Activated T-helper 17 cell treated with anti-CD3 and anti-CD28 coated beads, Interleukin-2, amount 50 U/mL, for 72 hours (primary cell): ENCODE data around the gene SRCIN1. TPM values are rescaled to one million over a fixed set of nuclear protein-coding genes. Genes with fewer than 3 reads are reported as not detected.

Source experiments
- ATAC-seq: fragments of 150-1000 bp; cut with Tn5 transposase; replicated peaks from 2 replicates; pipeline ENCODE4 v1.10.0; 2021; ENCODE audit warnings: mild to moderate bottlenecking, moderate library complexity
- H3K27ac Mint-ChIP-seq: one replicate; pipeline ENCODE4 v1.8.0; 2022; ENCODE audit warnings: mixed read lengths
- H3K27me3 Mint-ChIP-seq: one replicate; pipeline ENCODE4 v1.8.0; 2022; ENCODE audit warnings: mixed read lengths
- H3K36me3 Mint-ChIP-seq: one replicate; pipeline ENCODE4 v1.8.0; 2022; ENCODE audit warnings: low read depth, mild to moderate bottlenecking, mixed read lengths
- H3K4me1 Mint-ChIP-seq: one replicate; pipeline ENCODE4 v1.8.0; 2022; ENCODE audit warnings: mixed read lengths
- H3K4me3 Mint-ChIP-seq: one replicate; pipeline ENCODE4 v1.8.0; 2022; ENCODE audit warnings: mild to moderate bottlenecking, mixed read lengths
- H3K9me3 Mint-ChIP-seq: one replicate; pipeline ENCODE4 v1.8.0; 2022; ENCODE audit warnings: mixed read lengths
- total RNA-seq, 2 donors: library from RNA; stranded (reverse); gene quantifications; one replicate each; pipeline ENCODE4 v1.2.3, GENCODE V29; 2022

The SRCIN1 gene
- total RNA-seq, 2 donors from 2014 or later = 0.71 TPM; not detected in 1

DNA sequence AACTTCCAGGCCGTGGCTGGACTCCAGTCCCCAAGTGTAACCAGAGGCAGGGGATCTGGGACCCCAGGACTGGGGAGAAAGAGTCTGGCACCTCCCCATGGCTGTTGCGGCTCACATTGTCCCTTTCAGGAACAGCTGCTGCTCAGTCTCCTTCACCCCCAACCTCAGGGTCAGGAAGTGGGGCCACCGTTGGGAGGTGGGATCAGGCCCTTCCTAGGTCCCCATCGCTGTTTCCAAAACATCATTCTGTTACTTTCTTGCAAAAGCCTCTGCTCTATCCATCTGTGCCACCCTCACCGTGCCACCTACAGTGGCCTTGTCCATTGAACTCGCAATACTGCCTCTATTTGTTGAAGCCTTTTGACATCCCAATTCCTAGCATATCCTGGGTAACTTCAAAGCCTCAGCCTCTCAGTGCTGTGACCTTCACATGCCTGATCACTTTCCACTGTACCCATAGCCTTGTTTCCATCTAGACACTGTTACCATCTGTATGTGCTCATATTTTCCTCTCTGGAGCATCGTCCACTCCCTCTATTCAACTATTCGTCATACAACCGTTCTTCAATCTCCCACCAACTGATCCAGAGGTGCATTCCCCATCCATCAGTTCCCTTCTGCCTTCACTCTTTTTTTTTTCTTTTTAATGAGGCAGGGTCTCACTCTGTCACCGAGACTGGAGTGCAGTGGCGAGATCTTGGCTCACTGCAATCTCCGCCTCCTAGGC lies 15.0 kb upstream of the SRCIN1 start:
- Mint-ChIP-seq H3K9me3 (no peaks in the 10 kb centered on the region), H3K27me3 (peaks cover 26% of the 10 kb centered on the region), H3K36me3 (no peaks in the 10 kb centered on the region), H3K4me1 (no peaks in the 10 kb centered on the region), H3K4me3 (no peak overlapping the region), H3K27ac (no peak overlapping the region)
- ATAC-seq = no peak

DNA sequence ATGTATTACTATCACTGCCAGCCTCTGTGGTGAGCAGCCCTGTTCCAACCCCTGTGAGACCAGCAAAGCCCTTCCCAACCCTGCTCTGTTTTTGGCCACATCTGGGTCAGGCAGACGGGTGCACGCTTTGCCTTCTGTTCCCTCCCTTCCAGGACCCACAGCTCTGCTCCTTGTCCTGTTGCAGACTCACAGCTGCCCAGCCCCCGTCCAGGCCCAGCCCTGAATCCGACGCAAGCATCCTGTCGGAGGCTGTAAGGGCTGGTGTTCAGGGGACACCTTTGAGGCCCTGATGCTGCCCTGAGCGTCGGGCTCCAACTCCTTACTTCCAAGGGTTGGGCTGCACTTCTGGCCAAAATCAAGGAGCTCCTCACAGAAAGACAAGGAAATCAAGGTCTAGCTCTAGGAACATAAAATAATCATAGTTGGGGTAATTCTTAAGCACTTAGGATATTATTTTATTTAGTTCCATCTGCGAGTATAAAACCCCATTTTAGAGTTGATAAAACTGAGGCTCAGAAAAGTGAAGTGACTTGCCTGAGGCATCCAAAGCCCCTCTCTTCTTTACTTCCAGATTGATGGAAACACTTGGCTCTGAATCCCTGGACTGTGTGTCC lies 14.3 kb upstream of the SRCIN1 start:
- H3K36me3 Mint-ChIP-seq = no peaks in the 10 kb centered on the region
- no peaks in the 10 kb centered on the region for H3K4me1 Mint-ChIP-seq
- no peak overlapping the region for H3K27ac Mint-ChIP-seq
- no peaks in the 10 kb centered on the region for H3K9me3 Mint-ChIP-seq
- ATAC-seq = no peak
- no peak overlapping the region for H3K4me3 Mint-ChIP-seq
- H3K27me3 Mint-ChIP-seq = peaks cover 26% of the 10 kb centered on the region

GRCh38 chr17:38619451-38619795 lies 13.7 kb upstream of the SRCIN1 start:
- Mint-ChIP-seq H3K4me1 (no peaks in the 10 kb centered on the region), H3K4me3 (no peak overlapping the region), H3K27ac (no peak overlapping the region), H3K9me3 (no peaks in the 10 kb centered on the region), H3K27me3 (peaks cover 27% of the 10 kb centered on the region), H3K36me3 (no peaks in the 10 kb centered on the region)
- no peak for ATAC-seq

GRCh38 chr17:38617967-38618760 lies 12.4 kb upstream of the SRCIN1 start:
- H3K4me3 Mint-ChIP-seq = no peak overlapping the region
- H3K36me3 Mint-ChIP-seq = no peaks in the 10 kb centered on the region
- ATAC-seq = no peak

DNA sequence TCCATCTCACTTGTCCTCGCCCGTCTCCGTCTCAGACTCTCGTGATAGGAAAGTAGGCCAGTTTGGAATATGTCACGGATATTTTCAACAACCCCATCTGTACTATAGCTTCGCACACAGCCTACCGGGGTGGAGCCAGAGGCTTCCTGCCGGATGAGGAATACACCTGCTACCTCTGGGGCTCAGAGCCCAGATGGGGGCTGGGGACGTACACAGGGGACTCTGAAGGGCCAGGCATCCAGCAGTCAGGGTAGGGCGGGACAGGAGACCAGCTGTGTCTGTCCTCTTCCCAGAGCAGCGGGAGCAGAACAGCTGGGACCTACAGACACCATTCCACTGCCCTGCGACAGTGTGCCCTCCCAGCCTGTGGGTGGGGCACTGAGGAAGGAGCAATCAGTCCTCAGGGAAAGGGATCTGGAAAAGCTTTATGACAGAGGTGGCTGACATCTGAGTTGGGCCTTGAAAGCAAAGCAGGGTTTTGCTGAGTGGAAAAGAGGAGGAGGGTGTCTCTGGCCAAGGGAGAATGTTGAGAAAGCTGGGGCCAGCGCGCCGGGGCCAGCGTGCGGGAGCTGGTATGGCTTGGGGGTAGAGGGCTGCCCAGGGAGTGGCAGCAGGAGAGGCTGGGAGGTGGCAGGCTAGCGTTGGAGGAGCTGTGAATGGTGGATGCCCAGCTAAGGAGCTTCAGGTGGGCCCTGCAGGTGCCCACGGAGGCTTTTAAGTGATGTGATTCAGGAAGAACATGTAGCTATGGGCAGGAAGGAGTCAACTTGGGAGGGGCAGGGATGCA lies 11.5 kb upstream of the SRCIN1 start:
- H3K4me3 Mint-ChIP-seq = no peak overlapping the region
- H3K36me3 Mint-ChIP-seq = no peaks in the 10 kb centered on the region
- no peaks in the 10 kb centered on the region for H3K4me1 Mint-ChIP-seq
- no peak for ATAC-seq
- H3K27ac Mint-ChIP-seq = no peak overlapping the region
- H3K9me3 Mint-ChIP-seq = no peaks in the 10 kb centered on the region
- H3K27me3 Mint-ChIP-seq = peaks cover 39% of the 10 kb centered on the region

More at GRCh38 chr17:38617967-38618760, 12.4 kb upstream of the SRCIN1 start:
- H3K27ac Mint-ChIP-seq = no peak overlapping the region
- peaks cover 38% of the 10 kb centered on the region for H3K27me3 Mint-ChIP-seq
- no peaks in the 10 kb centered on the region for H3K9me3 Mint-ChIP-seq
- H3K4me1 Mint-ChIP-seq = no peaks in the 10 kb centered on the region

DNA sequence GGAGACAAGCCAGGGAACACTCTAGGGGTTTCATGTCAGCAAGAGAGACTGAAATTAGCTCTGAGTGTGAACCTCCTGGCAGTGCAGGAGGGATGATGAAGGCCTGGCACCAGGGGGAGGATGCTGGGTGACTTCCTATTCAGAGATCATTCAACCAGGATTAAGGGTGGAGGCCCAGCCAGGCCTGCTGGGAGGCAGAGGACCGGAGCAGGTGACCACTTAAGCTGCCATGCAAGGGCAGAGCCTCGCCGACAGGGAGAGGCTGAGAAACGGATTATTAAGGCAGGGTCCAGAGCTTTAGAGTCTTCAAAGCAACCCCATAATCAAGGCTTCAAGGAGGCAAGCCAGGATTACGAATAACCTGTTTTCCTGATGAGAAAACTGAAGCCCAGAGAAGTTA lies 10.6 kb upstream of the SRCIN1 start:
- ATAC-seq = no peak
- no peaks in the 10 kb centered on the region for H3K36me3 Mint-ChIP-seq
- H3K27me3 Mint-ChIP-seq = peaks cover 37% of the 10 kb centered on the region
- H3K4me1 Mint-ChIP-seq = no peaks in the 10 kb centered on the region
- no peak overlapping the region for H3K4me3 Mint-ChIP-seq
- no peaks in the 10 kb centered on the region for H3K9me3 Mint-ChIP-seq
- H3K27ac Mint-ChIP-seq = no peak overlapping the region

GRCh38 chr17:38613981-38614779 lies 8.4 kb upstream of the SRCIN1 start:
- H3K27me3 Mint-ChIP-seq = peaks cover 33% of the 10 kb centered on the region
- H3K36me3 Mint-ChIP-seq = no peaks in the 10 kb centered on the region
- H3K9me3 Mint-ChIP-seq = no peaks in the 10 kb centered on the region
- no peaks in the 10 kb centered on the region for H3K4me1 Mint-ChIP-seq
- no peak overlapping the region for H3K27ac Mint-ChIP-seq
- no peak overlapping the region for H3K4me3 Mint-ChIP-seq
- ATAC-seq = no peak

DNA sequence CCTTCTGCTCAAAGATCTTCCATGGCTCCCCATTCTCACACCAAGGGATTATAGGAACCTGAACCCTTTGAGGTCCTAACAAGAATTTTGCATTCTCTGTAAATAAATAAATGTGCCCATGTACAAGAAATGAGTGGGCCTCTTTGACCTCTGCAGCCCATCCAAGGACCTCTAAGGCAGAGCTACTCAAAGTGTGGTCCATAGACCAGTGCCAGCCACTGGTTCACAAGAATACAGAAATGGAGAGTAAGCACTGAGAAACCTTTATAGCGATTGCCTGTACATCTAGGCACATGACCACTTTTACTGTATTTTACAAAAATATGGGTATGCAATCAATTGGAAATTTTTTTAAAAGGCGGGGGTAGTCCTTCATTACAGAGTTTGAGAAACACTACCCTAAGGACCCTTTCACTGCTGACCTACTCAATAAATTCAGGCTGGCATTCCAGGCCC lies 7.8 kb upstream of the SRCIN1 start:
- H3K27ac Mint-ChIP-seq = no peak overlapping the region
- H3K27me3 Mint-ChIP-seq = peaks cover 40% of the 10 kb centered on the region
- ATAC-seq = no peak
- H3K4me3 Mint-ChIP-seq = no peak overlapping the region
- H3K9me3 Mint-ChIP-seq = no peaks in the 10 kb centered on the region
- H3K4me1 Mint-ChIP-seq = no peaks in the 10 kb centered on the region
- H3K36me3 Mint-ChIP-seq = no peaks in the 10 kb centered on the region

GRCh38 chr17:38611872-38612376 lies 6.2 kb upstream of the SRCIN1 start:
- H3K27ac Mint-ChIP-seq = no peak overlapping the region
- H3K27me3 Mint-ChIP-seq = peaks cover 46% of the 10 kb centered on the region
- no peak overlapping the region for H3K4me3 Mint-ChIP-seq
- H3K36me3 Mint-ChIP-seq = no peaks in the 10 kb centered on the region
- H3K9me3 Mint-ChIP-seq = no peaks in the 10 kb centered on the region
- peaks cover 3% of the 10 kb centered on the region for H3K4me1 Mint-ChIP-seq
- no peak for ATAC-seq

DNA sequence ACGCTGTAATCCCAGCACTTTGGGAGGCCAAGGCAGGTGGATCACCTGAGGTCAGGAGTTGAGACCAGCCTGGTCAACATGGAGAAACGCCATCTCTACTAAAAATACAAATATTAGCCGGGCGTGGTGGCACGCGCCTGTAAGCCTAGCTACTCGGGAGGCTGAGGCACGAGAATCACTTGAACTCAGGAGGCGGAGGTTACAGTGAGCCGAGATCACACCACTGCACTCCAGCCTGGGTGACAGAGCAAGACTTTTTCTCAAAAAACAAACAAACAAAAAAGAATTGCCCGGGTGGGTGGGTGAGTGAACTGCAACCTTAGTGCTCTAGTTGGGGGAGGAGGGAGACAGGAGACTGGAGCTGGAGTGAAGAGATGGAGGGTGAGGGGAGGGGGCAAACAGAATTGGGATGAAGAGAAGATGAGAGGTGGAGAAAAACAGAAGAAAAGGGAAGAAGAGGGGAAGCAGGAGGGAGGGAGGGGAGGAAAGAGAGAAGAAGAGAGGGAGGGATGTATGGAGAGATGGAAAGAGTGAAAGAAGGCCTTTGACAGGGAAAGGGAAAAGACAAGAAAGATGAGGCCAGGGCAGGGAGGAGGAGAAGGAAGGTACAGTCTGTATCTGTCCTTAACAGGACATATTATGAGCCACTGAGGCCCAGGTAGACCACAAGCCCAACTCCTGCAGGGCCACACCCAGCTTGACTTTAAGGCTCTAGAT lies 5.5 kb upstream of the SRCIN1 start:
- Mint-ChIP-seq H3K27ac (no peak overlapping the region), H3K27me3 (peaks cover 48% of the 10 kb centered on the region), H3K9me3 (no peaks in the 10 kb centered on the region), H3K4me1 (peaks cover 3% of the 10 kb centered on the region), H3K4me3 (no peak overlapping the region), H3K36me3 (no peaks in the 10 kb centered on the region)
- no peak for ATAC-seq

DNA sequence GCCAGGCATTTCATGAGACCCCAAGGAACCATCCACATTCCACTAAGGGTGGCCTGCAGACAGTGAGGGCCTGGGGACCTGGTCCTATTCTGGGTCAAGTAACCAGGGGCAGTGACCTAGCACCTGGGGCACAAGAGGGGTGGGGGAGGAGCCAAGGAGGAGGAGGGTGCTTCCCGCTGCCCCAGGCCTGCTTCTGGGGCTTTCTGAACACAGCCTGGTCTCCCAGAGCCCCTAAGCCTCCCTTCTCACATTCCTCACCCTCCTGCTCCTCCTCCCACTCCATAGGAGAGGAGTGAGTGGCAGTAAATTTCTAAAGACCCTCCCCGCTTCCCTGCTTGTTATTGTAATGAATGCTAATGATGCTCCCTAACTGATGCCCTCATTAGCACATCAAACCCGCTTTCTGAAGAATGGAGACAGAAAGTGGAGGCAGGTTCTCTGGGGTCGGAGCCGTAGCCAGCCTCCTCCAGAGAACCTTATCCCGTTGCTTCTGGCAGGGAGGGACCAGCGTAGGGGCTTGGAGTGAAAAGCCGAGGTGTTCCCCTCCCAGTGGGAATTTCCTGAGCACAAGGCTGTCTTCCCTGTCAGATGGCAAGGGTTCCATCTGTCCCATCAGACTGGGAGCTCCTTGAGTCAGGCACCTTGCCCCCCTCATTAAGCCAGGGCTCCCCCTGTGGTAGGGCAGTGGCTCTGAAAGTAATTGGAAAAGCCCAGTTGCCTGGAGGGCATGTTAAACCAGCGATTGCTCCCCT lies 3.7 kb upstream of the SRCIN1 start:
- Mint-ChIP-seq H3K27me3 (peaks cover 48% of the 10 kb centered on the region), H3K4me3 (no peak overlapping the region), H3K4me1 (peaks cover 3% of the 10 kb centered on the region), H3K36me3 (no peaks in the 10 kb centered on the region), H3K9me3 (no peaks in the 10 kb centered on the region), H3K27ac (no peak overlapping the region)
- no peak for ATAC-seq

- peaks cover 45% of the 10 kb centered on the region for H3K27me3 Mint-ChIP-seq
- H3K4me3 Mint-ChIP-seq = no peak overlapping the region
Observed at GRCh38 chr17:38608648-38609047, 2.9 kb upstream of the SRCIN1 start.

More at GRCh38 chr17:38608648-38609047, 2.9 kb upstream of the SRCIN1 start:
- Mint-ChIP-seq H3K9me3 (no peaks in the 10 kb centered on the region), H3K36me3 (no peaks in the 10 kb centered on the region), H3K4me1 (peaks cover 3% of the 10 kb centered on the region), H3K27ac (no peak overlapping the region)
- no peak for ATAC-seq
